MM.1S (cell line): ENCODE data around the gene SLC26A6.

Source experiments
- DNase-seq: peaks from one replicate; pipeline ENCODE4 v3.0.0-alpha.2; 2015
- H2AFZ ChIP-seq: fragments of 300-600 bp; sonication (generic); 2 replicates; pipeline ENCODE4 v1.6.0; 2016; ENCODE audit warnings: antibody characterized with exemption, low read length
- H3F3A ChIP-seq: fragments of 300-600 bp; sonication (generic); 2 replicates; pipeline ENCODE4 v1.6.1; 2016; ENCODE audit warnings: mild to moderate bottlenecking, antibody characterized with exemption, low read length, moderate library complexity, mixed read lengths; ENCODE audit not compliant: insufficient read depth
- H3K27ac ChIP-seq: fragments of 300-600 bp; sonication (generic); 2 replicates; pipeline ENCODE4 v1.5.1; 2016; ENCODE audit warnings: mild to moderate bottlenecking, low read length
- H3K27me3 ChIP-seq: fragments of 300-600 bp; sonication (generic); replicated peaks from 2 replicates; pipeline ENCODE4 v1.6.0; 2016; ENCODE audit warnings: low read length; ENCODE audit not compliant: insufficient read depth
- H3K36me3 ChIP-seq: fragments of 300-600 bp; sonication (generic); replicated peaks from 2 replicates; pipeline ENCODE4 v1.6.1; 2016; ENCODE audit warnings: mild to moderate bottlenecking, low read length, mixed read lengths; ENCODE audit not compliant: insufficient read depth
- H3K4me1 ChIP-seq: fragments of 300-600 bp; sonication (generic); 2 replicates; pipeline ENCODE4 v1.6.1; 2016; ENCODE audit warnings: low read length, mixed read lengths
- H3K4me2 ChIP-seq: fragments of 300-600 bp; sonication (generic); 2 replicates; pipeline ENCODE4 v1.6.0; 2016; ENCODE audit warnings: low read depth, low read length
- H3K4me3 ChIP-seq: fragments of 300-600 bp; sonication (generic); 2 replicates; pipeline ENCODE4 v1.5.1; 2016; ENCODE audit warnings: low read length, mixed read lengths
- H3K79me2 ChIP-seq: fragments of 300-600 bp; sonication (generic); 2 replicates; pipeline ENCODE4 v1.6.1; 2016; ENCODE audit warnings: mixed run types, low read length, mixed read lengths
- H3K9ac ChIP-seq: fragments of 300-600 bp; sonication (generic); 2 replicates; pipeline ENCODE4 v1.6.1; 2016; ENCODE audit warnings: low read length, mixed read lengths
- H3K9me2 ChIP-seq: fragments of 300-600 bp; sonication (generic); replicated peaks from 2 replicates; pipeline ENCODE4 v1.6.1; 2016; ENCODE audit warnings: mild to moderate bottlenecking, low read length, mixed read lengths; ENCODE audit not compliant: insufficient read depth
- H3K9me3 ChIP-seq: fragments of 300-600 bp; sonication (generic); replicated peaks from 2 replicates; pipeline ENCODE4 v1.6.1; 2016; ENCODE audit warnings: mild to moderate bottlenecking, low read length, mixed read lengths; ENCODE audit not compliant: insufficient read depth
- H4K20me1 ChIP-seq: fragments of 300-600 bp; sonication (generic); 2 replicates; pipeline ENCODE4 v1.6.1; 2016; ENCODE audit warnings: mild to moderate bottlenecking, low read length, moderate library complexity, mixed read lengths; ENCODE audit not compliant: insufficient read depth
- CTCF ChIP-seq: fragments of 300-600 bp; sonication (generic); IDR thresholded peaks from 2 replicates; pipeline ENCODE4 v1.5.1; 2016; ENCODE audit warnings: antibody characterized with exemption, low read length, mixed read lengths
- EZH2 ChIP-seq: fragments of 300-600 bp; sonication (generic); optimal IDR thresholded peaks from 2 replicates; pipeline ENCODE3; 2017; ENCODE audit warnings: low read depth, mild to moderate bottlenecking, antibody characterized with exemption, low read length, mixed read lengths
- EZH2phosphoT487 ChIP-seq: fragments of 300-600 bp; sonication (generic); IDR thresholded peaks from 2 replicates; pipeline ENCODE4 v1.6.1; 2018; ENCODE audit warnings: antibody characterized with exemption, low read length

Gene SLC26A6

GRCh38 chr3:48648188-48648850, 13.1 kb upstream of the SLC26A6 start:
- Histone ChIP-seq H3K27me3 (0 out of 2 replicates have a peak, but pooled peaks cover 8% of the 10 kb centered on the region), H3K4me2 (no peak overlapping the region), H3K27ac (no peak overlapping the region), H3K9me3 (no peaks in the 10 kb centered on the region), H3K4me3 (no peak overlapping the region), H4K20me1 (no peaks in the 10 kb centered on the region), H3F3A (peaks cover 8% of the 10 kb centered on the region; the same call in 1 of the 2 replicates), H3K9me2 (no peaks in the 10 kb centered on the region), H3K79me2 (no peaks in the 10 kb centered on the region), H3K36me3 (no peaks in the 10 kb centered on the region), H3K4me1 (peaks cover 11% of the 10 kb centered on the region), H3K9ac (no peak overlapping the region), H2AFZ (no peak overlapping the region)
- no peak for DNase-seq
- TF ChIP-seq CTCF (no peak), EZH2phosphoT487 (no peak), EZH2 (no peak)

GRCh38 chr3:48647714-48648113, 12.5 kb upstream of the SLC26A6 start:
- H3K4me3 ChIP-seq: no peak overlapping the region
- H3K36me3 ChIP-seq: no peaks in the 10 kb centered on the region
- TF ChIP-seq EZH2: no peak
- TF ChIP-seq CTCF: no peak
- TF ChIP-seq EZH2phosphoT487: no peak
- no peak overlapping the region for H2AFZ ChIP-seq
- H3K79me2 ChIP-seq: no peaks in the 10 kb centered on the region
- no peak overlapping the region for H3K4me2 ChIP-seq
- H4K20me1 ChIP-seq: no peaks in the 10 kb centered on the region
- DNase-seq: no peak
- 0 out of 2 replicates have a peak, but pooled peaks cover 2% of the 10 kb centered on the region for H3F3A ChIP-seq
- H3K4me1 ChIP-seq: peaks cover 5% of the 10 kb centered on the region
- no peak overlapping the region for H3K9ac ChIP-seq
- H3K9me3 ChIP-seq: no peaks in the 10 kb centered on the region
- no peak overlapping the region for H3K27ac ChIP-seq
- no peaks in the 10 kb centered on the region for H3K9me2 ChIP-seq
- 0 out of 2 replicates have a peak, but pooled peaks cover 8% of the 10 kb centered on the region for H3K27me3 ChIP-seq

- Histone ChIP-seq H3K79me2 (no peaks in the 10 kb centered on the region), H3K9ac (no peak overlapping the region), H3F3A (no peaks in the 10 kb centered on the region), H3K4me1 (no peaks in the 10 kb centered on the region), H3K4me3 (no peak overlapping the region), H3K9me2 (no peaks in the 10 kb centered on the region), H4K20me1 (no peaks in the 10 kb centered on the region), H3K36me3 (no peaks in the 10 kb centered on the region), H3K4me2 (no peak overlapping the region), H3K27me3 (peaks cover 17% of the 10 kb centered on the region), H3K27ac (no peak overlapping the region), H3K9me3 (no peaks in the 10 kb centered on the region), H2AFZ (no peak overlapping the region)
- no peak for DNase-seq
- TF ChIP-seq EZH2phosphoT487 (no peak), CTCF (no peak), EZH2 (no peak)
Observed at GRCh38 chr3:48644898-48645760, 9.9 kb upstream of the SLC26A6 start.
